ENCODE measurements around the gene MAL. TPM values are rescaled to one million over a fixed set of nuclear protein-coding genes. Genes with fewer than 3 reads are reported as not detected.

The MAL gene
- total RNA-seq, 1 experiment from 2014 or later, result not detected

- DNase-seq (ENCODE audit: low read depth in 1 of 2, low spot score in 2 of 2), result no peak
- H3K36me3 ChIP-seq, result no peaks in the 10 kb centered on the region
- no peaks in the 10 kb centered on the region for H3K27me3 ChIP-seq (replicated peaks)
- H3K9me3 ChIP-seq (replicated peaks), result no peaks in the 10 kb centered on the region
- H3K4me3 ChIP-seq, result no peak overlapping the region
- no peaks in the 10 kb centered on the region for H3K4me1 ChIP-seq (replicated peaks)
- no peak overlapping the region for H3K27ac ChIP-seq
Observed at GRCh38 chr2:95004711-95005110, 20.8 kb upstream of the MAL start.

GRCh38 chr2:95005726-95006125 is 19.8 kb upstream of the MAL start:
- Histone ChIP-seq H3K36me3 (no peaks in the 10 kb centered on the region), H3K27ac (no peak overlapping the region), H3K27me3 (replicated peaks) (no peaks in the 10 kb centered on the region), H3K4me1 (replicated peaks) (no peaks in the 10 kb centered on the region), H3K9me3 (replicated peaks) (no peaks in the 10 kb centered on the region), H3K4me3 (no peak overlapping the region)
- DNase-seq (ENCODE audit: low read depth in 1 of 2, low spot score in 2 of 2), result no peak

- Histone ChIP-seq H3K9me3 (replicated peaks) (no peaks in the 10 kb centered on the region), H3K4me3 (no peak overlapping the region), H3K36me3 (no peaks in the 10 kb centered on the region), H3K4me1 (replicated peaks) (no peaks in the 10 kb centered on the region), H3K27ac (no peak overlapping the region), H3K27me3 (replicated peaks) (no peaks in the 10 kb centered on the region)
- no peak for DNase-seq (ENCODE audit: low read depth in 1 of 2, low spot score in 2 of 2)
Observed at GRCh38 chr2:95006588-95006987, 18.9 kb upstream of the MAL start.

- no peak for DNase-seq (ENCODE audit: low read depth in 1 of 2, low spot score in 2 of 2)
- no peak overlapping the region for H3K27ac ChIP-seq
- H3K27me3 ChIP-seq (replicated peaks), result no peaks in the 10 kb centered on the region
- H3K36me3 ChIP-seq, result no peaks in the 10 kb centered on the region
- no peaks in the 10 kb centered on the region for H3K4me1 ChIP-seq (replicated peaks)
- no peak overlapping the region for H3K4me3 ChIP-seq
- no peaks in the 10 kb centered on the region for H3K9me3 ChIP-seq (replicated peaks)
Observed at GRCh38 chr2:95007031-95007609, 18.4 kb upstream of the MAL start.

- Histone ChIP-seq H3K27me3 (replicated peaks) (no peaks in the 10 kb centered on the region), H3K27ac (no peak overlapping the region), H3K4me1 (replicated peaks) (no peaks in the 10 kb centered on the region), H3K36me3 (no peaks in the 10 kb centered on the region), H3K9me3 (replicated peaks) (no peaks in the 10 kb centered on the region), H3K4me3 (no peak overlapping the region)
- no peak for DNase-seq (ENCODE audit: low read depth in 1 of 2, low spot score in 2 of 2)
Observed at GRCh38 chr2:95007822-95008221, 17.7 kb upstream of the MAL start.

GRCh38 chr2:95008306-95008705 is 17.2 kb upstream of the MAL start:
- no peaks in the 10 kb centered on the region for H3K36me3 ChIP-seq
- no peak overlapping the region for H3K4me3 ChIP-seq
- H3K27me3 ChIP-seq (replicated peaks), result no peaks in the 10 kb centered on the region
- no peak overlapping the region for H3K27ac ChIP-seq
- no peaks in the 10 kb centered on the region for H3K4me1 ChIP-seq (replicated peaks)
- no peak for DNase-seq (ENCODE audit: low read depth in 1 of 2, low spot score in 2 of 2)
- no peaks in the 10 kb centered on the region for H3K9me3 ChIP-seq (replicated peaks)

GRCh38 chr2:95008996-95009395 is 16.5 kb upstream of the MAL start:
- Histone ChIP-seq H3K36me3 (no peaks in the 10 kb centered on the region), H3K27ac (no peak overlapping the region)
- DNase-seq (ENCODE audit: low read depth in 1 of 2, low spot score in 2 of 2), result no peak

GRCh38 chr2:95009412-95009811 is 16.1 kb upstream of the MAL start:
- Histone ChIP-seq H3K27me3 (replicated peaks) (no peaks in the 10 kb centered on the region), H3K4me1 (replicated peaks) (no peaks in the 10 kb centered on the region), H3K4me3 (no peak overlapping the region), H3K36me3 (no peaks in the 10 kb centered on the region), H3K27ac (no peak overlapping the region), H3K9me3 (replicated peaks) (no peaks in the 10 kb centered on the region)
- no peak for DNase-seq (ENCODE audit: low read depth in 1 of 2, low spot score in 2 of 2)

More at GRCh38 chr2:95008996-95009395, 16.5 kb upstream of the MAL start:
- Histone ChIP-seq H3K4me3 (no peak overlapping the region), H3K27me3 (replicated peaks) (no peaks in the 10 kb centered on the region), H3K9me3 (replicated peaks) (no peaks in the 10 kb centered on the region), H3K4me1 (replicated peaks) (no peaks in the 10 kb centered on the region)

GRCh38 chr2:95010126-95010525 is 15.4 kb upstream of the MAL start:
- no peaks in the 10 kb centered on the region for H3K9me3 ChIP-seq (replicated peaks)
- H3K36me3 ChIP-seq, result no peaks in the 10 kb centered on the region
- DNase-seq (ENCODE audit: low read depth in 1 of 2, low spot score in 2 of 2), result no peak
- H3K4me3 ChIP-seq, result no peak overlapping the region
- H3K27ac ChIP-seq, result no peak overlapping the region
- no peaks in the 10 kb centered on the region for H3K4me1 ChIP-seq (replicated peaks)
- H3K27me3 ChIP-seq (replicated peaks), result no peaks in the 10 kb centered on the region

GRCh38 chr2:95010718-95011117 is 14.8 kb upstream of the MAL start:
- Histone ChIP-seq H3K36me3 (no peaks in the 10 kb centered on the region), H3K4me3 (no peak overlapping the region), H3K27ac (no peak overlapping the region), H3K9me3 (replicated peaks) (no peaks in the 10 kb centered on the region), H3K27me3 (replicated peaks) (no peaks in the 10 kb centered on the region), H3K4me1 (replicated peaks) (no peaks in the 10 kb centered on the region)
- no peak for DNase-seq (ENCODE audit: low read depth in 1 of 2, low spot score in 2 of 2)

GRCh38 chr2:95012881-95013550 is 12.5 kb upstream of the MAL start:
- Histone ChIP-seq H3K4me3 (no peak overlapping the region), H3K9me3 (replicated peaks) (no peaks in the 10 kb centered on the region), H3K36me3 (no peaks in the 10 kb centered on the region), H3K27ac (no peak overlapping the region), H3K27me3 (replicated peaks) (no peaks in the 10 kb centered on the region), H3K4me1 (replicated peaks) (no peaks in the 10 kb centered on the region)
- DNase-seq (ENCODE audit: low read depth in 1 of 2, low spot score in 2 of 2), result no peak

- no peaks in the 10 kb centered on the region for H3K36me3 ChIP-seq
- DNase-seq (ENCODE audit: low read depth in 1 of 2, low spot score in 2 of 2), result no peak
Observed at GRCh38 chr2:95013726-95014125, 11.8 kb upstream of the MAL start.

GRCh38 chr2:95014126-95014708 is 11.3 kb upstream of the MAL start:
- Histone ChIP-seq H3K27me3 (replicated peaks) (no peaks in the 10 kb centered on the region), H3K9me3 (replicated peaks) (no peaks in the 10 kb centered on the region), H3K4me3 (no peak overlapping the region), H3K36me3 (no peaks in the 10 kb centered on the region), H3K27ac (no peak overlapping the region), H3K4me1 (replicated peaks) (no peaks in the 10 kb centered on the region)
- DNase-seq (ENCODE audit: low read depth in 1 of 2, low spot score in 2 of 2), result no peak

More at GRCh38 chr2:95013726-95014125, 11.8 kb upstream of the MAL start:
- no peaks in the 10 kb centered on the region for H3K9me3 ChIP-seq (replicated peaks)
- H3K27me3 ChIP-seq (replicated peaks), result no peaks in the 10 kb centered on the region
- H3K4me3 ChIP-seq, result no peak overlapping the region
- H3K4me1 ChIP-seq (replicated peaks), result no peaks in the 10 kb centered on the region
- H3K27ac ChIP-seq, result no peak overlapping the region

GRCh38 chr2:95015261-95015912 is 10.1 kb upstream of the MAL start:
- Histone ChIP-seq H3K36me3 (no peaks in the 10 kb centered on the region), H3K4me3 (no peak overlapping the region), H3K27me3 (replicated peaks) (no peaks in the 10 kb centered on the region), H3K27ac (no peak overlapping the region), H3K4me1 (replicated peaks) (no peaks in the 10 kb centered on the region), H3K9me3 (replicated peaks) (no peaks in the 10 kb centered on the region)
- no peak for DNase-seq (ENCODE audit: low read depth in 1 of 2, low spot score in 2 of 2)

Measured in SJSA1 (cell line).